SU-DHL-6 (cell line): ENCODE data around the gene SHC2.

ENCODE experiments used
- H2AFZ ChIP-seq: fragments of 200-600 bp; sonication (generic); 2 replicates; pipeline ENCODE4 v1.6.1; 2014; ENCODE audit warnings: low read depth, mild to moderate bottlenecking, moderate library complexity, mixed read lengths, antibody characterized with exemption, low read length; ENCODE audit not compliant: severe bottlenecking
- H3F3A ChIP-seq: fragments of 200-600 bp; shearing (Covaris generic); 2 replicates; pipeline ENCODE4 v1.6.0; 2016; ENCODE audit warnings: antibody characterized with exemption, mild to moderate bottlenecking; ENCODE audit not compliant: insufficient read depth
- H3K27ac ChIP-seq: fragments of 200-600 bp; sonication (generic); 2 replicates; pipeline ENCODE4 v1.5.1; 2016; ENCODE audit warnings: low read depth, mild to moderate bottlenecking, low read length, moderate library complexity, mixed read lengths
- H3K27me3 ChIP-seq: fragments of 200-600 bp; sonication (generic), shearing (Covaris generic); 2 replicates; pipeline ENCODE4 v1.6.0; 2014; ENCODE audit warnings: mild to moderate bottlenecking, low read length
- H3K36me3 ChIP-seq: fragments of 200-600 bp; sonication (generic); 2 replicates; pipeline ENCODE4 v1.6.1; 2014; ENCODE audit warnings: mild to moderate bottlenecking, low read length, mixed read lengths
- H3K4me2 ChIP-seq: fragments of 300-600, 200-600 bp; shearing (Covaris generic), sonication (generic); 2 replicates; pipeline ENCODE4 v1.6.0; 2014; ENCODE audit warnings: low read length, low read depth, mild to moderate bottlenecking; ENCODE audit not compliant: poor library complexity, severe bottlenecking
- H3K4me3 ChIP-seq: fragments of 200-600 bp; sonication (generic); 2 replicates; pipeline ENCODE4 v1.5.1; 2014; ENCODE audit warnings: antibody characterized with exemption, low read length, mild to moderate bottlenecking, mixed read lengths; ENCODE audit not compliant: insufficient read depth, poor library complexity, severe bottlenecking
- H3K79me2 ChIP-seq: fragments of 200-600 bp; sonication (generic); 2 replicates; pipeline ENCODE4 v1.6.1; 2014; ENCODE audit warnings: mild to moderate bottlenecking, low read length, moderate library complexity; ENCODE audit not compliant: insufficient read depth
- H3K9ac ChIP-seq: fragments of 200-600 bp; sonication (generic); 2 replicates; pipeline ENCODE4 v1.7.0; 2014; ENCODE audit warnings: mild to moderate bottlenecking, low read length
- H3K9me2 ChIP-seq: fragments of 200-600 bp; sonication (generic); replicated peaks from 2 replicates; pipeline ENCODE4 v1.6.1; 2014; ENCODE audit warnings: low read length; ENCODE audit not compliant: insufficient read depth
- H3K9me3 ChIP-seq: fragments of 200-600 bp; sonication (generic); 2 replicates; pipeline ENCODE4 v1.6.1; 2014; ENCODE audit warnings: low read length, mixed read lengths; ENCODE audit not compliant: insufficient read depth
- H4K20me1 ChIP-seq: fragments of 200-600 bp; sonication (generic); 2 replicates; pipeline ENCODE4 v1.6.1; 2014; ENCODE audit warnings: low read depth, mild to moderate bottlenecking, antibody characterized with exemption, low read length, moderate library complexity, mixed read lengths
- EZH2phosphoT487 ChIP-seq: fragments of 200-600 bp; sonication (generic), shearing (Covaris generic); conservative IDR thresholded peaks from 2 replicates; pipeline ENCODE4 v1.6.1; 2018; ENCODE audit warnings: mild to moderate bottlenecking, antibody characterized with exemption, low read length, moderate library complexity, mixed read lengths
- TF ChIP-seq, protein P1 (sequence below): fragments of 200-600 bp; sonication (generic); IDR thresholded peaks from one replicate; pipeline ENCODE4 v1.5.1; 2017; ENCODE audit warnings: antibody characterized with exemption, mild to moderate bottlenecking, low read length, moderate library complexity; ENCODE audit not compliant: insufficient read depth, poor library complexity, severe bottlenecking

SHC2 gene

DNA sequence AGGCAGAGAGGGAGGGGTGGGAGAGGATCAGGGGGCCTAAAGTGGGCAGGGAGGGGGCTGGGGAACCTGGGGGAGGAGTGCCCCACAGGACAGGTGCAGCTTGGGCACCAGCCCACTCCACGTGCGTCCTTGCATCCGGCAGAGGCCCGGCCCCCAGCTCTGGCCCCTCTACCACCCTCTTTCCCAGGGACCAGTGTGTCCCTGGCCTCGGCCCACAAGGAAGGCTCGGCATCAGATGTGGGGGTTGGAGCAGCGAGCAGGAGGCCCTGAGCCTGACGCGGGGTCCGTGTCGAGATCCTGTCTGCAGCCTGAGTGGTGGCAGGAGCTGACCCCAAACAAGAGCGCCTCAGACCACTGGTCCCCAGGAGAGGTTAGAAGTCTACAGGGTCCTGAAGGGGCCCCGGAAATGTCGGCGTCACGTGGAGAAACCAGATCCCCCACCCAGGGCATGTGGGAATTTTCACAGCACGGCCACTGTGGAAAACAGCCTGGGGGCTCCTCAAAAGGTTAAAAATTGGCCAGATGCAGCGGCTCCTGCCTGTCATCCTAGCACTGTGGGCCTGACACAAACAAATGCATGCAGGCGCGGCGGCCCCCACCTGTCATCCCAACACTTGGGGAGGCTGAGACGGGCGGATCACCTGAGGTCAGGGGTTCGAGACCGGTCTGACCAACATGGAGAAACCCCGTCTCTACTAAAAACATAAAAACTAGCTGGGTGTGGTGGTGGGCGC, 21.5 kb downstream of the SHC2 start:
- Histone ChIP-seq H3K4me3 (no peak overlapping the region), H2AFZ (no peak overlapping the region), H3K27me3 (no peaks in the 10 kb centered on the region), H3K79me2 (no peaks in the 10 kb centered on the region), H3K4me2 (no peak overlapping the region), H3K36me3 (no peaks in the 10 kb centered on the region), H3K9me2 (no peaks in the 10 kb centered on the region), H3K9ac (no peak overlapping the region), H4K20me1 (no peaks in the 10 kb centered on the region), H3K27ac (no peak overlapping the region), H3K9me3 (no peaks in the 10 kb centered on the region), H3F3A (no peaks in the 10 kb centered on the region)
- no peak for TF ChIP-seq EZH2phosphoT487
- TF ChIP-seq, protein P1, sequence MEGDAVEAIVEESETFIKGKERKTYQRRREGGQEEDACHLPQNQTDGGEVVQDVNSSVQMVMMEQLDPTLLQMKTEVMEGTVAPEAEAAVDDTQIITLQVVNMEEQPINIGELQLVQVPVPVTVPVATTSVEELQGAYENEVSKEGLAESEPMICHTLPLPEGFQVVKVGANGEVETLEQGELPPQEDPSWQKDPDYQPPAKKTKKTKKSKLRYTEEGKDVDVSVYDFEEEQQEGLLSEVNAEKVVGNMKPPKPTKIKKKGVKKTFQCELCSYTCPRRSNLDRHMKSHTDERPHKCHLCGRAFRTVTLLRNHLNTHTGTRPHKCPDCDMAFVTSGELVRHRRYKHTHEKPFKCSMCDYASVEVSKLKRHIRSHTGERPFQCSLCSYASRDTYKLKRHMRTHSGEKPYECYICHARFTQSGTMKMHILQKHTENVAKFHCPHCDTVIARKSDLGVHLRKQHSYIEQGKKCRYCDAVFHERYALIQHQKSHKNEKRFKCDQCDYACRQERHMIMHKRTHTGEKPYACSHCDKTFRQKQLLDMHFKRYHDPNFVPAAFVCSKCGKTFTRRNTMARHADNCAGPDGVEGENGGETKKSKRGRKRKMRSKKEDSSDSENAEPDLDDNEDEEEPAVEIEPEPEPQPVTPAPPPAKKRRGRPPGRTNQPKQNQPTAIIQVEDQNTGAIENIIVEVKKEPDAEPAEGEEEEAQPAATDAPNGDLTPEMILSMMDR, result no peak

DNA sequence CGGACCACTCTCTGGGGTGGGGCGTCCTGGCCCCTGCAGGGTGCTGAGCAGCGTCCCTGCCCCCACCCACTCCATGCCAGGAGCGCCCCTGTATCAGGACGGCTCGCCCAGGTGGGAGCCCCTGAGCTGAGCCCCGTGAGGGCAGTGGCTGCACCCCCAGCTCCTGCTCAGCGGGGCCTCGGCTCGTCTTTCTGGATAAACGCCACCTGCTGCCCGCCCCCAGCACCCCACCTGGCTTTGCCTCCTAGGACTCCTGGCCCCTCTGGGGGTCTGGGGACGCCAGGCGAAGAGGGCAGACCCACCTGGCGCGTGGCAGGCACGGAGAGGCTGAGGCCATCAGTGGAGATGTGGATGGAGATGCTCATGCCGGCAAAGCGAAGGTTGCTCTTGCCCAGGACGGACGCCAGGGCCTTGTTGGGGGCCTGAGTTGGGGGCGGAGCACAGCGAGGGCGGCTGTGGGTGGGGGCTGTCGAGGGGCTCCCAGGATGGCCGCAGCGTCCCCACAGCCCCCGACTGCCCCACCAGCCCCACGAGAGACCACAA, 22.3 kb downstream of the SHC2 start:
- H3K4me2 ChIP-seq, result no peak overlapping the region
- no peaks in the 10 kb centered on the region for H3K9me2 ChIP-seq
- TF ChIP-seq, protein P1, result no peak
- no peak for TF ChIP-seq EZH2phosphoT487
- H3K27ac ChIP-seq, result no peak overlapping the region
- no peak overlapping the region for H3K4me3 ChIP-seq
- no peaks in the 10 kb centered on the region for H3F3A ChIP-seq
- no peaks in the 10 kb centered on the region for H4K20me1 ChIP-seq
- H3K79me2 ChIP-seq, result no peaks in the 10 kb centered on the region
- H3K9me3 ChIP-seq, result no peaks in the 10 kb centered on the region
- no peak overlapping the region for H2AFZ ChIP-seq
- H3K36me3 ChIP-seq, result no peaks in the 10 kb centered on the region
- H3K27me3 ChIP-seq, result no peaks in the 10 kb centered on the region
- no peak overlapping the region for H3K9ac ChIP-seq

DNA sequence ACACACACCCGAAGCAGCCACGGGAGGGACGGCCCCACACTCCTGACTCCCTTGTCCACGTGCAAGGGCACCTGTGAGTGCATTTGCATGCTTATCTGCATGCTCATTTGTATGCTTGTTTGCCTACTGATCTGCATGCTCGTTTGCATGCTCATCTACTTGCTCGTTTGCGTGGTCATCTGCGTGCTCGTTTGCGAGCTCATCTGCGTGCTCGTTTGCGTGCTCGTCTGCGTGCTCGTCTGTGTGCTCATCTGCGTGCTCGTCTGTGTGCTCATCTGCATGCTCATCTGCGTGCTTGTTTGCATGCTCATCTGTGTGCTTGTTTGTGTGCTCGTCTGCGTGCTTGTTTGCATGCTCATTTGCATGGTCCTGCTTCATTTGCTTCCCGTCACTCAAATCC, 23.8 kb downstream of the SHC2 start:
- TF ChIP-seq EZH2phosphoT487, result no peak
- TF ChIP-seq, protein P1, result no peak
- Histone ChIP-seq H3K9ac (no peak overlapping the region), H2AFZ (no peak overlapping the region), H3K4me2 (no peak overlapping the region), H3K79me2 (no peaks in the 10 kb centered on the region), H3K9me2 (no peaks in the 10 kb centered on the region), H4K20me1 (no peaks in the 10 kb centered on the region), H3K4me3 (no peak overlapping the region), H3K36me3 (no peaks in the 10 kb centered on the region), H3K9me3 (no peaks in the 10 kb centered on the region), H3K27me3 (no peaks in the 10 kb centered on the region), H3F3A (no peaks in the 10 kb centered on the region), H3K27ac (no peak overlapping the region)
